Neural progenitor cell (in vitro differentiated cells): ENCODE data around the gene SKAP2.

ENCODE experiments used
- CTCF ChIP-seq: fragments of 200-600 bp; sonication (generic); IDR thresholded peaks from 2 replicates; pipeline ENCODE4 v1.5.1; 2017; ENCODE audit warnings: antibody characterized with exemption, mild to moderate bottlenecking
- EZH2phosphoT487 ChIP-seq: fragments of 200-600 bp; sonication (generic); IDR thresholded peaks from 2 replicates; pipeline ENCODE4 v1.6.1; 2017; ENCODE audit warnings: antibody characterized with exemption

GRCh38 chr7:26698806-26699205 lies 165.6 kb downstream of the SKAP2 start:
- TF ChIP-seq EZH2phosphoT487: no peak
- TF ChIP-seq CTCF: no peak
